ENCODE data around the gene L3MBTL2. TPM values are rescaled to one million over a fixed set of nuclear protein-coding genes. Genes with fewer than 3 reads are reported as not detected.
A peak's percentile ranks its signal among the peaks of the same experiment; 100 is the strongest.

The L3MBTL2 gene
- total and polyA plus RNA-seq, 5 donors = 9.6 to 18.6 (median 18.1) TPM

- DNase-seq (peak in 2 of 3 donors; percentile 50 to 65), ATAC-seq (no peak)
- Histone ChIP-seq H3K9me3 (ENCODE audit: control insufficient read depth, low read length) (no peaks in the 10 kb centered on the region), H3K27ac (ENCODE audit: low read length) (no peak overlapping the region), H3K4me1 (ENCODE audit: control insufficient read depth, insufficient read depth, low read length) (peaks cover 6% of the 10 kb centered on the region), H3K4me3 (ENCODE audit: low read length) (no peak overlapping the region), H3K27me3 (ENCODE audit: control insufficient read depth, insufficient read depth) (no peaks in the 10 kb centered on the region)
- 77% methylated on average over 19 of the region's 19 CpGs for WGBS
- intact Hi-C loops (cut with DNase I) = no loop called here
Observed at GRCh38 chr22:41234815-41235695, 29.9 kb downstream of the L3MBTL2 start.

DNA sequence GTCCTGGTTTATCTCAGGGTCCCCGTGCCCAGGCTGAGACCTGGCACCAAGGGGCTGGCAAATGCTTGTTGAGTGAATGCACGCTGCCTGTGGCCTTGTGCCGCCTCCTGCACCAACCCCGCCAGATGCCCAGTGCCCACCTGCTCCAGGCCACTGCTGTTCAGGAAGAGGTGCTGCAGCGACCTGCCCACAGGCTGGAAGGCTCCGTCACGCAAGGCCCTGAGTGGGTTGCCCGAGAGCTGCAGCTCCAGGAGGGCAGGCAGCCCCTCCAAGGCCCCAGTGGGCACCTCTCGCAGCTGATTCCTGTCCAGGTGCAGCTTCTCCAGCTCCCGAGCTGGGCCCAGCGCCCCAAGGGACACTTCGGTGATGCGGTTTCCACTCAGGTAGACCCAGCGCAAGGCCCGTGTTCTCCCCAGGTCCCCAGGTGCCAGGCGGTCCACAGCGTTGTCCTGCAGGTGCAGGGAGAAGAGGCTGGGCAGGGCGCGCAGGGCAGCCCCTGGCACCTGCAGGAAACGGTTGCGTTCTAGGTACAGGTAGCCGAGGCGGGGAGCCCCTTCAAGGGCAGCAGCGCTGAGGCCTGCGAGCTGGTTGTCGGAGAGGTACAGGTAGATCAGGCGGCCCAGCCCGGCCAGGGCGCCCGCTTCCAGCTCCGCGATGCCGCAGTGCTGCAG, 32.1 kb downstream of the L3MBTL2 start:
- intact Hi-C loops (cut with DNase I) = no loop called here

GRCh38 chr22:41237707-41238569, 32.8 kb downstream of the L3MBTL2 start:
- DNase-seq (peak; percentile 71 to 90 (median 90)), ATAC-seq (peak; percentile 63)
- H3K4me1 ChIP-seq (ENCODE audit: control insufficient read depth, insufficient read depth, low read length) = peaks cover 2% of the 10 kb centered on the region
- peak overlapping the region; percentile 30 for H3K4me3 ChIP-seq (ENCODE audit: low read length)
- H3K9me3 ChIP-seq (ENCODE audit: control insufficient read depth, low read length) = no peaks in the 10 kb centered on the region
- intact Hi-C loops (cut with DNase I) = no loop called here
- H3K27me3 ChIP-seq (ENCODE audit: control insufficient read depth, insufficient read depth) = no peaks in the 10 kb centered on the region
- no peak overlapping the region for H3K27ac ChIP-seq (ENCODE audit: low read length)
- WGBS = 13% methylated on average over 97 of the region's 97 CpGs

More for the DNA sequence above, 32.1 kb downstream of the L3MBTL2 start:
- Histone ChIP-seq H3K9me3 (ENCODE audit: control insufficient read depth, low read length) (no peaks in the 10 kb centered on the region), H3K27ac (ENCODE audit: low read length) (no peak overlapping the region), H3K4me1 (ENCODE audit: control insufficient read depth, insufficient read depth, low read length) (peaks cover 2% of the 10 kb centered on the region), H3K4me3 (ENCODE audit: low read length) (peak overlapping the region; percentile 30), H3K27me3 (ENCODE audit: control insufficient read depth, insufficient read depth) (no peaks in the 10 kb centered on the region)
- WGBS = 62% methylated on average over 33 of the region's 33 CpGs
- no peak for ATAC-seq
- DNase-seq = peak in 2 of 3 donors; percentile 51 to 60

DNA sequence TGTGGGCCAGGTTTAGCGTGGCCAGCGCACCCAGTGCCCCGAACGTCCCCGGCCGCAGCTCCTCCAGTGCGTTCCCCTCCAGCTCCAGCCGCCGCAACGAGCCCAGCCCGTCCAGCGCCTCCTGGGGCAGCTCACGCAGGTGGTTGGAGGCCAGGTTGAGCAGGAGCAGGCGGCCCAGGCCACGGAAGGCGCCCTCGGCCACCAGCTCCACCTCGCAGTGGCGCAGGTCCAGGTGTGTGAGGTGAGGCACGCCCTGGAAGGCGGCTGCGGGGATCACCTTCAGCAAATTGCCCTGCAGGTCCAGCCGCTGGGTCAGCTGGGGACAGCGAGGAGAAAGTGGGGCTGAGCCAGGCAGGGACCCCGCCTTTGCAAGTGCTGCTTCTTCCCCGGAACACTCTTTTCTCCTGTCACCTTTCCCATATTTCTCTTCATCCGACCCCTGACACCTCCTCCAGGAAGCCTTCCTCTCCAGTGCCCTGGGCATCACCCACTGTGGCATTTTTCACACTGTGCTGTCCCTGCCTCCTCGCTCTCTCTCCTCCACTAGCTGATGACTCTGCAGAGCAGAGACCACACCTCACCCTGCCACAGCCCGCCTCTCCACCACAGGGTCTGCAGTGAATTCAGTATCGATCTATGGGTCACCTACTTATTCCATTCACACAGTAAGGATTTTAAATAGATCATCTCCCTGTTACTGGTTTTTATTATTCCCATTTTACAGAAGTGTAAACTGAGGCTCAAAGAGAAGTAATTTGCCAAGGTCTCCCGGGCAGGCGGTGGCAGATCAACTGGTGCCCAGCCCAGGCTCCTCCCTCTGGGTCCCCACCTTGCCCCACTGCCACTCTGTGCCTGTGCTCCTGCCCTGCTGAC, 33.7 kb downstream of the L3MBTL2 start:
- H3K27ac ChIP-seq (ENCODE audit: low read length) = no peak overlapping the region
- 91% methylated on average over 32 of the region's 32 CpGs for WGBS
- no peaks in the 10 kb centered on the region for H3K9me3 ChIP-seq (ENCODE audit: control insufficient read depth, low read length)
- no peak for ATAC-seq
- no peak overlapping the region for H3K4me3 ChIP-seq (ENCODE audit: low read length)
- DNase-seq = peak in 1 of 3 donors; percentile 47
- intact Hi-C loops (cut with DNase I) = no loop called here
- no peaks in the 10 kb centered on the region for H3K27me3 ChIP-seq (ENCODE audit: control insufficient read depth, insufficient read depth)
- peaks cover 2% of the 10 kb centered on the region for H3K4me1 ChIP-seq (ENCODE audit: control insufficient read depth, insufficient read depth, low read length)

DNA sequence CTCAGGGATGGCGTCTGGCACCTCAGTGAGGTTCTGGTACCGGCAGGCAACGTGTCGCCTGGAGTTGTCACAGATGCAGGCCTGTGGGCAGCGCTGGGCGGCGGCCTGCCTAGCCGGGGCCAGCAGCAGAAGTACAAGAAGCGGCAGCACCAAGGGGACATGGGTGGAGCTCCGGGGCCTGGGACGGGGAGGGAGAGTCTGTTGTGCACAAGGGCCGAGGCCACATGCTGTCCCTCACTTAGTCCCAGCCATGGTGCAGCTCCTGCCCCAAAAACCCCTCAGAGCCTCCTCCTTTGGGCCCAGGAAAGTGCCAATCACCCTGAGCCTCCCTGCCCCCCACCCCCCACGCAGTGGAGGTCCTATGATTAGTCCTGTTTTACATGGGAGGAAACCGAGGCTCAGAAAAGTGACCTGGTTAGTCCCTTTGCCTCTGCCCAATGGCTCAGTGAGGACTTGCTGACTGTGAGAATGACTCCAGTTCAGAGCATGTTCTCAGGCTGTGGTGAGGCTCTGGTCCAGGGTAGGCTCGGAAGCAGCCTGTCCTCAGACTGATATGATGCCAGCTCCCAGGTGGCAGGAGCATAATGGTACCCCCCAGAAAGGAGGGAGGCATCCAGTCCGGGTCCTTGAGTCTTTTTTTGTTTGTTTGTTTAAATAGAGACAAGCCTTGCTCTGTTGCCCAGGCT, 34.5 kb downstream of the L3MBTL2 start:
- no peak for ATAC-seq
- H3K27me3 ChIP-seq (ENCODE audit: control insufficient read depth, insufficient read depth) = no peaks in the 10 kb centered on the region
- H3K9me3 ChIP-seq (ENCODE audit: control insufficient read depth, low read length) = no peaks in the 10 kb centered on the region
- H3K4me1 ChIP-seq (ENCODE audit: control insufficient read depth, insufficient read depth, low read length) = peaks cover 2% of the 10 kb centered on the region
- no peak overlapping the region for H3K27ac ChIP-seq (ENCODE audit: low read length)
- H3K4me3 ChIP-seq (ENCODE audit: low read length) = no peak overlapping the region
- intact Hi-C loops (cut with DNase I) = no loop called here
- 77% methylated on average over 16 of the region's 16 CpGs for WGBS
- peak in 1 of 3 donors; percentile 46 for DNase-seq

- H3K27ac ChIP-seq (ENCODE audit: low read length) = no peak within 1 kb of the TSS
- H3K27me3 ChIP-seq (ENCODE audit: control insufficient read depth, insufficient read depth) = no peaks in the 10 kb centered on the region
- H3K4me3 ChIP-seq (ENCODE audit: low read length) = no peak within 1 kb of the TSS
- ATAC-seq = peak in 1 of 2 donors; percentile 5
- intact Hi-C loops (cut with DNase I) = no loop called here
- H3K4me1 ChIP-seq (ENCODE audit: control insufficient read depth, insufficient read depth, low read length) = peaks cover 2% of the 10 kb centered on the region
- 67% methylated on average over 24 of the region's 24 CpGs for WGBS
- no peaks in the 10 kb centered on the region for H3K9me3 ChIP-seq (ENCODE audit: control insufficient read depth, low read length)
- peak in 2 of 3 donors; percentile 69 to 72 for DNase-seq
Observed at GRCh38 chr22:41240377-41241132, 35.4 kb downstream of the L3MBTL2 start, which contains the start of gene CHADL. Gene CHADL, minus strand, starts transcription at chr22:41240931. Its CDS starts 50 bp downstream, at chr22:41240881.

- WGBS = 92% methylated on average over 7 of the region's 7 CpGs
- Histone ChIP-seq H3K27ac (ENCODE audit: low read length) (no peak overlapping the region), H3K4me1 (ENCODE audit: control insufficient read depth, insufficient read depth, low read length) (peaks cover 2% of the 10 kb centered on the region), H3K9me3 (ENCODE audit: control insufficient read depth, low read length) (no peaks in the 10 kb centered on the region), H3K27me3 (ENCODE audit: control insufficient read depth, insufficient read depth) (no peaks in the 10 kb centered on the region), H3K4me3 (ENCODE audit: low read length) (no peak overlapping the region)
- intact Hi-C loops (cut with DNase I) = no loop called here
- no peak for ATAC-seq
- no peak for DNase-seq
Observed at GRCh38 chr22:41241133-41241676, 36.1 kb downstream of the L3MBTL2 start.

GRCh38 chr22:41242396-41243117, 37.4 kb downstream of the L3MBTL2 start:
- Histone ChIP-seq H3K27me3 (ENCODE audit: control insufficient read depth, insufficient read depth) (no peaks in the 10 kb centered on the region), H3K4me1 (ENCODE audit: control insufficient read depth, insufficient read depth, low read length) (peaks cover 2% of the 10 kb centered on the region), H3K9me3 (ENCODE audit: control insufficient read depth, low read length) (no peaks in the 10 kb centered on the region), H3K4me3 (ENCODE audit: low read length) (no peak overlapping the region), H3K27ac (ENCODE audit: low read length) (no peak overlapping the region)
- ATAC-seq (no peak), DNase-seq (no peak)
- WGBS = 93% methylated on average over 18 of the region's 18 CpGs
- intact Hi-C loops (cut with DNase I) = no loop called here

Measured in right cardiac atrium (tissue), 5 donors.